Cardiac fibroblast (primary cell): ENCODE data around the gene LDHA.
A peak's percentile ranks its signal among the peaks of the same experiment; 100 is the strongest.

Experiments used
- DNase-seq, 2 donors: peaks; one replicate each; pipeline versions ENCODE4 v3.0.0 to v3.0.0-alpha.2; 2010; ENCODE audit warnings: low read depth in 2 of 2
- H3K4me3 ChIP-seq, 2 donors: replicated peaks in 1 of 2; 1 replicate in 1 of 2; 2 replicates in 1 of 2; pipeline ENCODE4 v1.5.1; 2011; ENCODE audit warnings: low read depth in 2 of 2, low read length in 2 of 2, mild to moderate bottlenecking in 2 of 2, moderate library complexity in 1 of 2
- CTCF ChIP-seq: IDR thresholded peaks from one replicate; pipeline ENCODE4 v1.5.1; 2011; ENCODE audit warnings: low read depth, mild to moderate bottlenecking, low read length, inconsistent platforms

LDHA gene

GRCh38 chr11:18365741-18366140, 28.6 kb upstream of the LDHA start:
- TF ChIP-seq CTCF = no peak
- H3K4me3 ChIP-seq = no peak overlapping the region
- DNase-seq = no peak

GRCh38 chr11:18366286-18366685, 28.1 kb upstream of the LDHA start:
- H3K4me3 ChIP-seq = no peak overlapping the region
- no peak for TF ChIP-seq CTCF
- DNase-seq = peak in 1 of 2 donors; percentile 34

- no peak overlapping the region for H3K4me3 ChIP-seq
- TF ChIP-seq CTCF = no peak
- DNase-seq = peak; percentile 28 to 45
Measured at GRCh38 chr11:18367431-18367830, 26.9 kb upstream of the LDHA start.

- no peak for TF ChIP-seq CTCF
- DNase-seq = peak; percentile 30 to 73
- no peak overlapping the region for H3K4me3 ChIP-seq
Measured at GRCh38 chr11:18368221-18368620, 26.1 kb upstream of the LDHA start.

- no peak for TF ChIP-seq CTCF
- no peak for DNase-seq
- H3K4me3 ChIP-seq = no peak overlapping the region
Measured at GRCh38 chr11:18369398-18369797, 25.0 kb upstream of the LDHA start.

GRCh38 chr11:18371279-18371678, 23.1 kb upstream of the LDHA start:
- no peak for TF ChIP-seq CTCF
- DNase-seq = peak in 1 of 2 donors; percentile 45
- H3K4me3 ChIP-seq = no peak overlapping the region

- H3K4me3 ChIP-seq = no peak overlapping the region
- TF ChIP-seq CTCF = no peak
- DNase-seq = no peak
Measured at GRCh38 chr11:18372201-18372600, 22.2 kb upstream of the LDHA start.
